Trophoblast cell (in vitro differentiated cells and primary cell): ENCODE data around the gene KCNC1.

Source experiments
- DNase-seq, 2 donors: peaks; one replicate each; pipeline ENCODE4 v3.0.0-alpha.2; 2016
- H2AFZ ChIP-seq: 2 replicates; pipeline ENCODE4 v1.6.1; 2013; ENCODE audit warnings: low read length, moderate library complexity, mild to moderate bottlenecking; ENCODE audit not compliant: insufficient read depth, poor library complexity
- H2AK5ac ChIP-seq: 2 replicates; pipeline ENCODE4 v1.6.1; 2013; ENCODE audit warnings: mild to moderate bottlenecking, low read length
- H2BK120ac ChIP-seq: 2 replicates; pipeline ENCODE4 v1.6.1; 2013; ENCODE audit warnings: low read length, mild to moderate bottlenecking, moderate library complexity; ENCODE audit not compliant: insufficient read depth, poor library complexity
- H2BK12ac ChIP-seq: 2 replicates; pipeline ENCODE4 v1.6.1; 2013; ENCODE audit warnings: mild to moderate bottlenecking, low read length, moderate library complexity
- H2BK5ac ChIP-seq: 2 replicates; pipeline ENCODE4 v1.6.1; 2013; ENCODE audit warnings: low read length, low read depth, moderate library complexity, mild to moderate bottlenecking; ENCODE audit not compliant: poor library complexity
- H3K14ac ChIP-seq: 2 replicates; pipeline ENCODE4 v1.6.1; 2013; ENCODE audit warnings: mild to moderate bottlenecking, low read length
- H3K18ac ChIP-seq: 2 replicates; pipeline ENCODE4 v1.6.1; 2013; ENCODE audit warnings: mild to moderate bottlenecking, low read length
- H3K23ac ChIP-seq: 2 replicates; pipeline ENCODE4 v1.6.1; 2013; ENCODE audit warnings: low read length
- H3K27ac ChIP-seq: 2 replicates; pipeline ENCODE4 v1.5.1; 2013; ENCODE audit warnings: low read depth, mild to moderate bottlenecking, inconsistent platforms, low read length, moderate library complexity
- H3K27me3 ChIP-seq: 2 replicates; pipeline ENCODE4 v1.6.1; 2013; ENCODE audit warnings: inconsistent platforms, mild to moderate bottlenecking, low read length, moderate library complexity; ENCODE audit not compliant: insufficient read depth
- H3K36me3 ChIP-seq, 2 experiments: 1 replicate in 1 of 2; 2 replicates in 1 of 2; pipeline ENCODE4 v1.6.1; 2013; ENCODE audit warnings: low read length in 2 of 2, mild to moderate bottlenecking in 2 of 2, moderate library complexity in 1 of 2; ENCODE audit not compliant: insufficient read depth in 2 of 2, control insufficient read depth in 1 of 2
- H3K4ac ChIP-seq: 2 replicates; pipeline ENCODE4 v1.6.1; 2013; ENCODE audit warnings: low read depth, mild to moderate bottlenecking, low read length, moderate library complexity
- H3K4me1 ChIP-seq, 2 experiments: 1 replicate in 1 of 2; 2 replicates in 1 of 2; pipeline ENCODE4 v1.6.1; 2013; ENCODE audit warnings: low read length in 2 of 2, mild to moderate bottlenecking in 2 of 2, moderate library complexity in 1 of 2; ENCODE audit not compliant: insufficient read depth in 2 of 2, control insufficient read depth in 1 of 2
- H3K4me2 ChIP-seq: 2 replicates; pipeline ENCODE4 v1.6.1; 2013; ENCODE audit warnings: inconsistent platforms, mild to moderate bottlenecking, low read length, moderate library complexity
- H3K4me3 ChIP-seq: 2 replicates; pipeline ENCODE4 v1.5.1; 2013; ENCODE audit warnings: mild to moderate bottlenecking, low read depth, low read length, inconsistent platforms
- H3K79me1 ChIP-seq: one replicate; pipeline ENCODE4 v1.6.1; 2013; ENCODE audit warnings: low read length
- H3K79me2 ChIP-seq: 2 replicates; pipeline ENCODE4 v1.6.1; 2013; ENCODE audit warnings: low read length, mild to moderate bottlenecking; ENCODE audit not compliant: control insufficient read depth, insufficient read depth, poor library complexity
- H3K9ac ChIP-seq: 2 replicates; pipeline ENCODE4 v1.6.1; 2013; ENCODE audit warnings: mild to moderate bottlenecking, low read length
- H3K9me3 ChIP-seq: 2 replicates; pipeline ENCODE4 v1.6.1; 2013; ENCODE audit warnings: low read depth, mild to moderate bottlenecking, control low read depth, inconsistent platforms, low read length; ENCODE audit not compliant: insufficient read depth
- H4K12ac ChIP-seq: 2 replicates; pipeline ENCODE4 v1.6.1; 2013; ENCODE audit warnings: low read depth, mild to moderate bottlenecking, low read length, moderate library complexity
- H4K8ac ChIP-seq: 2 replicates; pipeline ENCODE4 v1.6.1; 2013; ENCODE audit warnings: low read depth, mild to moderate bottlenecking, low read length, moderate library complexity
- H4K91ac ChIP-seq: one replicate; pipeline ENCODE4 v1.6.1; 2013; ENCODE audit warnings: low read depth, mild to moderate bottlenecking, low read length, moderate library complexity
- WGBS: extraction: QIAGEN DNeasy Blood & Tissue Kit; methylation state at CpG from one replicate; pipeline ENCODE4 v1.1.7; 2013; ENCODE audit warnings: missing lambda C conversion rate; ENCODE audit not compliant: insufficient read length, insufficient coverage; ENCODE audit errors: extremely low coverage; 5-methylcytosine and 5-hydroxymethylcytosine counted together

The KCNC1 gene

GRCh38 chr11:17751558-17751957, 17.0 kb downstream of the KCNC1 start:
- Histone ChIP-seq H3K4me3 (peak overlapping the region; percentile 43), H3K27me3 (no peaks in the 10 kb centered on the region), H3K14ac (no peak overlapping the region), H3K9me3 (no peaks in the 10 kb centered on the region), H2BK12ac (no peak overlapping the region), H2AFZ (no peak overlapping the region), H3K18ac (no peak overlapping the region), H3K23ac (no peak overlapping the region), H3K36me3 (no peaks in the 10 kb centered on the region), H3K4me2 (no peak overlapping the region), H4K12ac (no peak overlapping the region), H3K9ac (no peak overlapping the region), H2BK120ac (no peak overlapping the region), H2AK5ac (no peak overlapping the region), H3K27ac (no peak overlapping the region), H3K79me1 (no peaks in the 10 kb centered on the region), H3K4me1 (no peaks in the 10 kb centered on the region), H3K4ac (no peak overlapping the region), H3K79me2 (no peaks in the 10 kb centered on the region), H2BK5ac (no peak overlapping the region), H4K8ac (no peak overlapping the region), H4K91ac (no peak overlapping the region)
- DNase-seq, result no peak
- no CpG with 5 or more reads among the region's 2 CpGs for WGBS

GRCh38 chr11:17752144-17752543, 17.6 kb downstream of the KCNC1 start:
- H3K4me1 ChIP-seq, result no peaks in the 10 kb centered on the region
- no peak overlapping the region for H3K27ac ChIP-seq
- H2BK5ac ChIP-seq, result no peak overlapping the region
- H3K14ac ChIP-seq, result no peak overlapping the region
- H3K4ac ChIP-seq, result no peak overlapping the region
- H2AFZ ChIP-seq, result no peak overlapping the region
- H3K23ac ChIP-seq, result no peak overlapping the region
- no peaks in the 10 kb centered on the region for H3K36me3 ChIP-seq
- no peak overlapping the region for H4K8ac ChIP-seq
- H4K91ac ChIP-seq, result no peak overlapping the region
- no peak overlapping the region for H2AK5ac ChIP-seq
- no peak overlapping the region for H3K18ac ChIP-seq
- no peaks in the 10 kb centered on the region for H3K27me3 ChIP-seq
- no peak overlapping the region for H2BK12ac ChIP-seq
- H3K79me1 ChIP-seq, result no peaks in the 10 kb centered on the region
- H2BK120ac ChIP-seq, result no peak overlapping the region
- H3K9ac ChIP-seq, result no peak overlapping the region
- H3K4me2 ChIP-seq, result no peak overlapping the region
- H3K79me2 ChIP-seq, result no peaks in the 10 kb centered on the region
- H4K12ac ChIP-seq, result no peak overlapping the region
- no peak overlapping the region for H3K4me3 ChIP-seq
- H3K9me3 ChIP-seq, result no peaks in the 10 kb centered on the region
- DNase-seq, result no peak
- no CpG with 5 or more reads among the region's 7 CpGs for WGBS

- Histone ChIP-seq H3K4me1 (no peaks in the 10 kb centered on the region), H3K23ac (no peak overlapping the region), H3K14ac (no peak overlapping the region), H3K27ac (no peak overlapping the region), H2AK5ac (no peak overlapping the region), H3K4me3 (no peak overlapping the region), H2BK120ac (no peak overlapping the region), H3K9ac (no peak overlapping the region), H3K27me3 (no peaks in the 10 kb centered on the region), H3K4ac (no peak overlapping the region), H4K8ac (no peak overlapping the region), H2BK5ac (no peak overlapping the region), H2BK12ac (no peak overlapping the region), H3K79me2 (no peaks in the 10 kb centered on the region), H3K36me3 (no peaks in the 10 kb centered on the region), H3K9me3 (no peaks in the 10 kb centered on the region), H2AFZ (no peak overlapping the region), H4K12ac (no peak overlapping the region), H3K79me1 (no peaks in the 10 kb centered on the region), H4K91ac (no peak overlapping the region), H3K4me2 (no peak overlapping the region), H3K18ac (no peak overlapping the region)
- WGBS, result no CpG with 5 or more reads among the region's 5 CpGs
- DNase-seq, result no peak
Observed at GRCh38 chr11:17753153-17753552, 18.6 kb downstream of the KCNC1 start.

GRCh38 chr11:17753641-17754040, 19.1 kb downstream of the KCNC1 start:
- no peak overlapping the region for H3K14ac ChIP-seq
- no peak overlapping the region for H3K9ac ChIP-seq
- no peaks in the 10 kb centered on the region for H3K79me2 ChIP-seq
- no peaks in the 10 kb centered on the region for H3K9me3 ChIP-seq
- no peak overlapping the region for H2BK120ac ChIP-seq
- no peak overlapping the region for H2BK12ac ChIP-seq
- H3K27me3 ChIP-seq, result no peaks in the 10 kb centered on the region
- H4K12ac ChIP-seq, result no peak overlapping the region
- H3K23ac ChIP-seq, result no peak overlapping the region
- no peak overlapping the region for H3K4me3 ChIP-seq
- H3K4me2 ChIP-seq, result no peak overlapping the region
- H3K18ac ChIP-seq, result no peak overlapping the region
- H3K36me3 ChIP-seq, result no peaks in the 10 kb centered on the region
- no peak overlapping the region for H3K4ac ChIP-seq
- no peak overlapping the region for H3K27ac ChIP-seq
- H3K79me1 ChIP-seq, result no peaks in the 10 kb centered on the region
- H2AFZ ChIP-seq, result no peak overlapping the region
- WGBS, result no CpG with 5 or more reads among the region's 10 CpGs
- H3K4me1 ChIP-seq, result no peaks in the 10 kb centered on the region
- no peak overlapping the region for H4K8ac ChIP-seq
- no peak overlapping the region for H2BK5ac ChIP-seq
- no peak overlapping the region for H4K91ac ChIP-seq
- no peak for DNase-seq
- H2AK5ac ChIP-seq, result no peak overlapping the region
